Lower lobe of right lung (tissue), 2 donors: ENCODE measurements around the gene KAT6B. TPM values are rescaled to one million over a fixed set of nuclear protein-coding genes. Genes with fewer than 3 reads are reported as not detected.

Experiments
- ATAC-seq, 2 donors: fragments of 200-7000 bp; cut with Tn5 transposase; one replicate each; pipeline ENCODE4 v1.9.1; 2020 to 2022; ENCODE audit warnings: mild to moderate bottlenecking in 2 of 2, moderate library complexity in 2 of 2
- DNase-seq: peaks from one replicate; pipeline ENCODE4 v3.0.0-alpha.2; 2020
- H3K27ac ChIP-seq: fragments of 200-600 bp; one replicate; pipeline ENCODE4 v1.8.0; 2022
- H3K27me3 ChIP-seq: fragments of 200-600 bp; one replicate; pipeline ENCODE4 v1.8.0; 2022; ENCODE audit warnings: low read depth
- H3K36me3 ChIP-seq: fragments of 200-600 bp; one replicate; pipeline ENCODE4 v1.8.0; 2022; ENCODE audit warnings: mild to moderate bottlenecking
- H3K4me1 ChIP-seq: fragments of 200-600 bp; one replicate; pipeline ENCODE4 v1.8.0; 2022
- H3K4me3 ChIP-seq: fragments of 200-600 bp; one replicate; pipeline ENCODE4 v1.8.0; 2022; ENCODE audit warnings: mild to moderate bottlenecking
- H3K9me3 ChIP-seq: fragments of 200-600 bp; one replicate; pipeline ENCODE4 v1.8.0; 2022
- CTCF ChIP-seq: fragments of 200-600 bp; IDR thresholded peaks from one replicate; pipeline ENCODE4 v1.8.0; 2022; ENCODE audit warnings: antibody characterized with exemption, mild to moderate bottlenecking
- intact Hi-C: fragments of 100-400 bp; cut with DNase I; formaldehyde crosslinking; loops from one replicate; pipeline ENCODE4 v1.11.0; 2022
- total RNA-seq: library from RNA; stranded (reverse); fragmentation: NEBNext Ultra II Directional; extraction: Animal tissue kit (Norgen Biotek cat#: 25700); gene quantifications from one replicate; pipeline ENCODE4 v1.2.1, GENCODE V29; 2021
- donor health status: DM: no; HTN: yes; CAD: no; lungs with severe emphysema.

Gene KAT6B
- total RNA-seq, 1 donor from 2014 or later, result 46.3 TPM

- Histone ChIP-seq H3K27me3 (no peaks in the 10 kb centered on the region), H3K4me3 (no peak overlapping the region), H3K4me1 (no peaks in the 10 kb centered on the region), H3K36me3 (no peaks in the 10 kb centered on the region), H3K9me3 (no peaks in the 10 kb centered on the region), H3K27ac (no peak overlapping the region)
- ATAC-seq, result no peak
- no peak for DNase-seq
- intact Hi-C loops, result no loop called here
- TF ChIP-seq CTCF, result no peak
Measured at GRCh38 chr10:75038335-75038734, 211.9 kb downstream of the KAT6B start.

- Histone ChIP-seq H3K27ac (no peak overlapping the region), H3K27me3 (peaks cover 6% of the 10 kb centered on the region), H3K4me1 (no peaks in the 10 kb centered on the region), H3K36me3 (no peaks in the 10 kb centered on the region), H3K4me3 (no peak overlapping the region), H3K9me3 (no peaks in the 10 kb centered on the region)
- TF ChIP-seq CTCF, result no peak
- intact Hi-C loops, result no loop called here
- no peak for ATAC-seq
- DNase-seq, result no peak
Measured at GRCh38 chr10:75040576-75040975, 214.2 kb downstream of the KAT6B start.

- DNase-seq (no peak), ATAC-seq (no peak)
- peaks cover 6% of the 10 kb centered on the region for H3K27me3 ChIP-seq
- H3K36me3 ChIP-seq, result no peaks in the 10 kb centered on the region
- H3K4me3 ChIP-seq, result no peak overlapping the region
- intact Hi-C loops, result no loop called here
- no peaks in the 10 kb centered on the region for H3K4me1 ChIP-seq
- TF ChIP-seq CTCF, result no peak
- H3K27ac ChIP-seq, result no peak overlapping the region
- no peaks in the 10 kb centered on the region for H3K9me3 ChIP-seq
Measured at GRCh38 chr10:75042292-75042974, 216.0 kb downstream of the KAT6B start.

- TF ChIP-seq CTCF, result no peak
- Histone ChIP-seq H3K27ac (no peak overlapping the region), H3K36me3 (no peaks in the 10 kb centered on the region), H3K27me3 (peaks cover 6% of the 10 kb centered on the region), H3K4me3 (no peak overlapping the region), H3K4me1 (no peaks in the 10 kb centered on the region), H3K9me3 (no peaks in the 10 kb centered on the region)
- ATAC-seq (peak in 1 of 2 donors; percentile 35), DNase-seq (no peak)
- intact Hi-C loops, result no loop called here
Measured at GRCh38 chr10:75043256-75044131, 217.1 kb downstream of the KAT6B start.

- Histone ChIP-seq H3K27me3 (peaks cover 6% of the 10 kb centered on the region), H3K9me3 (no peaks in the 10 kb centered on the region), H3K36me3 (no peaks in the 10 kb centered on the region), H3K27ac (no peak overlapping the region), H3K4me1 (peaks cover 7% of the 10 kb centered on the region), H3K4me3 (no peak overlapping the region)
- ATAC-seq (peak in 1 of 2 donors; percentile 64), DNase-seq (no peak)
- intact Hi-C loops, result no loop called here
- no peak for TF ChIP-seq CTCF
Measured at GRCh38 chr10:75048669-75049098, 222.3 kb downstream of the KAT6B start.
